GM19397 (cell line): ENCODE measurements around the gene KAT14.
"Not testable (repeated sequence)": the region's sequence is repeated elsewhere in the genome, so short reads cannot be mapped to it uniquely, and the experiment has no call there.

Experiments used
- ATAC-seq: cut with Tn5 transposase; IDR thresholded peaks from one replicate; pipeline ENCODE4 v1.9.1; 2021; ENCODE audit warnings: mild to moderate bottlenecking, moderate library complexity; ENCODE audit not compliant: unreplicated experiment

KAT14 gene

DNA sequence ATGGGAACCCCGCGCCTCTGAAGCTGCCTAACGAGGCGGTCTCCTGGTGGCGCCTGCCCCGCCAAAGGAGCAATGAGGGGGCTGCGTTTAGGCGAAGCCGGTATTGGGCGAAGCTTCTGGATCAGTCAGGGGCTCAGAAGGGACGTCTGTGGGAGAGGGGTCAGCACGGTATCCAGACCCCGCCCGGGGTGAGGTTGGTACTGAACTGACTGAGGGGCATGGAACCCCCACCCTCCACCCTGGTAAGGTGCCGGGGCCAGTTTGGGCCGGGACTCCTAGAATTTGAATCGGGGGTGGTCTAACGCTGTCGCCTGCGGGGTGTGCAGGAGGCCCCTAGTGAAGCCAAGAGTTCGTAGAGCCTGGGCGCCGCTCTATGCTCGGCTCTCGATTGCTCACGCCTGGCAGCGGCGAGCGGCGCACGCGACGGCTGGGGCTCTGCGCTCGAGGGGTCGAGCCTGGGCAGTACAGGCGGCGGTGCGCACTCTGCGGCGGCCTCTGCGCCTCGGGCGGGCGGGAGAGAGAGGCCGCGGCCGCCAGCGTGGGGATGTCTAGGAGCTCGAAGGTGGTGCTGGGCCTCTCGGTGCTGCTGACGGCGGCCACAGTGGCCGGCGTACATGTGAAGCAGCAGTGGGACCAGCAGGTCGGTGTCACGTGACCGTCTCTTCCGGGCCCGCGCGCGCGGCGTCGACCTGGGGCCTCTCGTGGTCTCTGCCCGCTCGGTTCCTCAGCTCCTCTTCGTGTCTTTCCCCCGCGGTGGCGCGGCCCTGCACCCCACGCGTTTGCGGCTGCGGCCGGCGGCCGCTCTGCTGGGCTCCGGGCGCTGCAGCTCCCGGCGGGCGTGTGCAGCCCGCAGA lies at the start of gene KAT14, which contains the start of gene PET117:
Gene KAT14, plus strand, starts transcription at position 452 of the 854 bp plus-strand sequence. CDS start 4,798 bp downstream, outside the sequence.
Gene PET117, plus strand, starts transcription at position 452 of the 854 bp plus-strand sequence. Its CDS starts 93 bp downstream, at position 545.
- peak; percentile 91 for ATAC-seq

DNA sequence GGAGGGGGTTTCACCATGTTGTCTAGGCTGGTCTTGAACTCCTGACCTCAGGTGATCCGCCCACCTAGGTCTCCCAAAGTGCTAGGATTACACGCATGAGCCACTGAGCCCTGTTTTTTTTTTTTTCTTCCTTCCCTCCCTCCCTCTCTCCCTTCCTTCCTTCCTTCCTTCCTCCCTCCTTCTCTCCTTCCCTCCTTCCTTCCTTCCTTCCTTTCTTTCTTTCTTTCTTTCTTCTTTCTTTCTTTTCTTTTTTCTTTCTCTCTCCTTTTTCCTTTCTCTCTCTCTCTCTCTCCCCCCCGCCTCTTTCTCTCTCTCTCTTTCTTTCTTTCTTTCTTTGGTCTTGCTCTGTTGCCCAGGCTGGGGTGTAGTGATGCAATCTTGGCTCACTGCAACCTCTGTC lies 49.4 kb upstream of the KAT14 start:
- ATAC-seq = not testable (repeated sequence)

DNA sequence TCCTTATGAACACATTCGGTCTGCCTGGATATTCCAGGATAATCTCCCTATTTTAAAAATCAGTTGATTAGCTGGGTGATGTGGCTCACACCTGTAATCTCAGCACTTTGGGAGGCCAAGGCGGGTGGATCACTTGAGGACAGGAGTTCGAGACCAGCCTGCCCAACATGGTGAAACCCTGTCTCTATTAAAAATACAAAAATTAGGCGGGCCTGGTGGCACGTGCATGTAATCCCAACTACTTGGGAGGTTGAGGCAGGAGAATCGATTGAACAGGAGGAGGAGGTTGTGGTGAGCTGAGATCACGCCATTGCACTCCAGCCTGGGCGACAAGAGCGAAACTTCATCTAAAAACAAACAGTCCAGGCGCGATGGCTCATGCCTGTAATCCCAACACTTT lies 48.8 kb upstream of the KAT14 start:
- ATAC-seq = not testable (repeated sequence)

DNA sequence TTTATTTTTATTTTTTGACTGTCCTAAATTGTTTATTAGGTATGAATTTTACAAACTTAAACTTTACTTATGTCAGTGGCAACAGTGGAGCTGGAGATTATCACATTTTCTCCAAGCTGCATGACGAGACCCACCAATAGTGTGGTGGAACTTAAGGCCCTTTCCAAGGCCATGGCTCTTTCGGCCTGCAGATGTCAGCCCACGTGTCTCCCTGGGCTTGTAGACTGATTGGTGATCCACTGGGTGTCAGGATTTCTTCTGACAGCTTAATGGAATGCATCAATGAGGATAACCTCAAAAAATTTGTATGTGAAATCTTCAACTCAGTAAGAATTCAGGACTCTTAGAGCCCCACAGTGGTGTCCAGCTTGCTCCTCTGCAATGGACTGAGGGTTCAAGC lies 47.6 kb upstream of the KAT14 start:
- ATAC-seq = no peak

DNA sequence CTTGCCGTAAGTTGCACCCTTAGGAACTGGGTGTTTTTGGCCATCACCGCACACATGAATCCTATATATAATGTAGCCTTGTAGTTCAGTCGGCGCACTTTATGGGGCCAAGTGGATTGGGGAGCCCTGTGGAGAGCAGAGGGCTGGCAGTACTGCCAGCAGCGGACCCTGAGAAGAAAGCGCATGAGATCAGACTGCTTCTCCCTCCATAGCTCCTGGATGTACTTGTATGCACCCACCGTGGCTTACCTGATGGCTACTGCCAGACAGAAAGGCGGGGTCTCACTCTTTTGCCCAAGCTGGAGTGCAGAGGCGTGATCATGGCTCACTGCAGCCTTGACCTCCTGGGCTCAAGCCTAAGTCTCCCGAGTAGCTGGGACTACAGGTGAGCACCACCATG lies 47.2 kb upstream of the KAT14 start:
- no peak for ATAC-seq

- no peak for ATAC-seq
These were observed 46.0 kb upstream of the KAT14 start for GRCh38 chr20:18091623-18092022.

DNA sequence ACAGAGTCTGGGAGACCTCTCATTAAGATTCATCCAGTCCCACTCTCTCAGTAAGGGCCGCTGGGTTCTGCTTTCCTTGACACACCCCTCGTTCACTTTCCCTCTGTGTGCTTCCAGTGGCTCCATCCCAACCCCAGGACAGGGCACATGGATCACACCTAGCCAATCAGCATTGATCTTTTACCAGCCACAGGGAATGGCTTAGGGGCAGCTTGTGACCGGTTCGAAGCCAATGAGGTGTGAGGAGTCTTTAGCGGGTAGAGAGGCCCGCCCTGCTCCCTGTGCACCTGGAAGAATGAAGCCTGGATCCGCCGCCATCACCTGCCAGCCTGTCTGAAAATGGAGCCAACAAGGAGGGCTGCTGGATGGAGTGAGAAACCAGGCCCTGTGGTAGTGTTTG lies 44.8 kb upstream of the KAT14 start:
- ATAC-seq = no peak

DNA sequence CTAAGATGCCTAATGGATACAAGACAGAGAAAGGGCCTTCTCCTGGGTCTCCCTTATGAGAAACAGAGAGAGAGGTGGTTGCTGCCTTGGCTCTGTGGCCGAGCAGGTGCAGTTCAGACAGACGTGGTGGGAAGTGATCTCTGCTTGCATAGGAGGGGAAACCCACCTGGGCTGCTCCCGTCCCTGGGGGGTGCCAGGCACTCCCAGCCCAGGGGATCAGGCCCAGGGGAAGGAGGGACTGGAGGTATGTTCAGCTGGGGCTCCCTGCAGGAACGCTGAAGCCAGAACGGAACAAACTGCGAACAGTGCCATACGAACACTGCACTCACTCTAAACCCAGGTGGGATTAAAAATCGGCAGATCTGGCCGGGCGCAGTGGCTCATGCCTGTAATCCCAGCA lies 44.3 kb upstream of the KAT14 start:
- ATAC-seq = no peak

DNA sequence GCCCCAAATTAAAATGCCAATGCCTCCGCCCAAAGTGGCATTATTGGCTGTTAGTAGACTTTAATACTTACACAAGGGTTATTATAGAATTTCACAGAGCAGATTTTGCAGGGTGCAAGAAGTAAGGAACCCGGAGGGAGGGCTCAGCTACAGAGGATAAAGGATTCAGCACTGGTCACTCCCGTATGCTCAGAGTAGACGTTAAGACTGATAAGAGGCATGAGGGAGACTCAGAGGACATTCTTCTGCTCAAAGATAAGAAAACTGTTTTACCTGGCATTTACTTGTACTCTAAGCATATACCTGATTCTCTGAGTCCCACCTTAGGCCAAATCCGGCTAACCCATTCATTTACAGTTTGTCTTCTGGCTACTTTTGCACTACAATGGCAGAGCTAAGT lies 43.5 kb upstream of the KAT14 start:
- ATAC-seq = no peak

GRCh38 chr20:18100569-18100968 lies 37.1 kb upstream of the KAT14 start:
- not testable (repeated sequence) for ATAC-seq

- no peak for ATAC-seq
These were observed 36.4 kb upstream of the KAT14 start for GRCh38 chr20:18101125-18101810.

DNA sequence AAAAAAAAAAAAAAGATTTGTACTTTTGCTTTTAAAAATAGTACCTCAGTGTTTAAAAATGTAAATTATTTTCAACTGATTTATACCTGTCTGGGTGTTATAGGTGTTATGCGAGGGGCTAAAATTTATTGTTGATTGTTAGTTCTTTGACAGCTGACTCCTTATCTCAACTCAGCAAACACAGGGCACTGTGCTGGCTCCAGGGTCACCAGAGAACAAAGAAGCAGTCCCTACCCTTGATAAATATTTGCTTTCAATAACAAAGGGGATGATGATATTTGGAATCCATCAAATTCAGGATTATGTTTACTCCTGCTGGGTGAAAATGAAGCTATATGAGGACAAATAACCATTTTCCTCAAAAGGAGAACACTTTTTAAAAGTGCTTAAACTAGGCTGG lies 34.2 kb upstream of the KAT14 start:
- ATAC-seq = no peak

DNA sequence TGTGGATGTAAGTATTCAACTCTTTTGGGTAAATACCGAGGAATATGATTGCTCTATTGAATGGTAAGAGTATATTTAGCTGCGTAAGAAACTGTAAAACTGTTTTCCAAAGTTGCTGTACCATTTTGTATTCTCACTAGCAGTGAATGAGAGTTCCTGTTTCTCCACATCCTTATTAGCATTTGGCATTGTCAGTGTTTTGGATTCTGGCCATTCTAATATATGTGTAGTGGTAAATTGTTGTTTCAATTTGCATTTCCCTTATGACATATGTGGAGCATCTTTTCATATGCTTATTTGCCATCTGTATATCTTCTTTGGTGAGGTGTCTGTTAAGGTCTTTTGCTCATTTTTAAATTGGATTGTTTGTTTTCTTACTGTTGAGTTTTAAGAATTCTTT lies 29.3 kb upstream of the KAT14 start:
- no peak for ATAC-seq

GRCh38 chr20:18128574-18128973 lies 9.1 kb upstream of the KAT14 start:
- ATAC-seq = not testable (repeated sequence)

DNA sequence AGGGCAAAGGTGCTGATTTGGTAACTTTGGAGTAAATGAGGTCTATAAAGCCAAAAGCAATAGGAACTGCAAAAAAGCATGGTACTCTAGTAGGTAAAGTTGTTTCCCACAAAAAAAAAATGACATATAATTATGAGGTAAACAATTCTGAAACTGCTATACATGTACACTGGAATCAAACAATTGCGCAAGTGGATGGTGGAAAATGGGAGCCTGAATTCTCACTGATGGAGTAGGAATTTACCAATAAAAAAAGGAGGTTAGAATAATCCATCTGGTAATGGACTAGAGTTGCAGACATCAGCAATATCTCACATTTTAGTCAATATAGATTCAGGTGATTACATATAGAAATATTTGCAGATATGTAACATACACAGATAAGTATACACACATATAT lies 5.0 kb upstream of the KAT14 start:
- ATAC-seq = no peak

- ATAC-seq = no peak
These were observed 3.7 kb upstream of the KAT14 start for GRCh38 chr20:18133962-18134361.

DNA sequence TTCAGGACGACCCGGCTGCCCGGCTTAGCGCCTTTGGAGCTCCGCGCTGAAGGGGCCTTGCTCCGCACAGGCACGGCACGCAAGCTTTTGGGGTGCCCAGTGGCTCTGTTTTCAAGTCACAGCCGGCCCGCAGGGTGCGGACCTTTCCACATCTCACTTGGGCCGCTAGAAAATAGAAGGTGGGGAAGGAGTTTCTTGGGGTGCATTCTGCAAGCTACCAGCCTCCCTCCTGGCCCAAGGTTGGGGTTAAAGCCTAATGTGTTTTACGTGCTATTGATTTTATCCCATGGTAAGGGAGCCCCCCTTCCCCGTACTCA lies 561 bp downstream of the KAT14 start:
- peak; percentile 30 for ATAC-seq

DNA sequence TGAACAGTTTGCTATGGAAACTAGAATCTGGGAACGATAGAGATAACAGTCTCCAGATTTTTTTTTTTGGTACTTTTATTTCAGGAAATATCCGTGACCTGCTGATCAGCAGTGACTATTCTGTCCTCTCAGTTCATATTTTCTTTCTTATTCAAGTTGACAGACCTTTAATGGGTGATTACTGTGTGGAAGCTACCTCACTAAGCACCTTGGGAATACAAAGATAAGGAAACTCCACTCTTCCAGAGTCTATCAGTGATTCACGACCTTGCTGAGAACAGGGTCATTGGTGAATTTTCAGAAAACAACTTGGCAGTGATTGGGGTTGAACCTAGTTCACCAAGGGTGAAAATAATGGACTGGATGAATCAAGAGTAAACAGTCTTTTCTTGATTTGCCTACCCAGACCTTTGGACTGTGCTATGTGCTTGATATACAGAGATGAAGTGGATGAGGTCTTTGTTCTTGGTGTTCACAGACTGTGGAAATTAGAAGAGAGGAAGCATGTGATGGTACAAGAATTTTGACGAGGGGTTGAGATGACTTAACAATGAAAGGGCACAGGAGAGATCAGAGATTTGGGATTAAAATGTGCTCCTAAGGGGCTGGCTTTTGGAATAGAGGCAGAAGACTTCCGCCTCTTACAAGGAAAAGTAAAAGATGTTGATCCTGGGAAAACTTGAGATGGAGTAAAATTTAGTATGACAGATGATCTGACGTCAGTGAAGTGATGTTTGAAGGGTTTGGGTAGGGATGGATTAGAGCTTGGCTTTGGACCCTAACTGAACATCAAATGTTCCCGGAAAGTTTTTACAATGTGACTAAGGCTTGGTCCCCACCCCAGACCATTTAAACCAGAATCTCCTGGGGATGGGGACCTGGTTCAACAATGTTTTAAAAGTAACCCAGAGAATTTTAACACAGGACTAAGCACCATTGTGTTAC lies 1.2 kb downstream of the KAT14 start:
- no peak for ATAC-seq

GRCh38 chr20:18139832-18140231 lies 2.2 kb downstream of the KAT14 start:
- no peak for ATAC-seq

- ATAC-seq = no peak
These were observed 7.0 kb downstream of the KAT14 start for GRCh38 chr20:18144541-18145099.

GRCh38 chr20:18154342-18154741 lies 16.7 kb downstream of the KAT14 start:
- no peak for ATAC-seq
